HPDE6-E6E7 (cell line): ENCODE measurements around the gene FAN1.

ENCODE experiments used
- DNase-seq: peaks from one replicate; pipeline ENCODE4 v3.0.0; 2011; ENCODE audit warnings: missing footprints; ENCODE audit errors: extremely low spot score

FAN1 gene

GRCh38 chr15:30956216-30957124, 52.8 kb downstream of the FAN1 start:
- no peak for DNase-seq

- DNase-seq: no peak
Observed at GRCh38 chr15:30958219-30958618, 54.5 kb downstream of the FAN1 start.

- peak; percentile 70 for DNase-seq
Observed at GRCh38 chr15:30962079-30962478, 58.4 kb downstream of the FAN1 start.

- DNase-seq: no peak
Observed at GRCh38 chr15:30962659-30963058, 58.9 kb downstream of the FAN1 start.

- DNase-seq: no peak
Observed at GRCh38 chr15:30963681-30964080, 60.0 kb downstream of the FAN1 start.

GRCh38 chr15:30969724-30970123, 66.0 kb downstream of the FAN1 start:
- no peak for DNase-seq

- DNase-seq: no peak
Observed at GRCh38 chr15:30973379-30973778, 69.7 kb downstream of the FAN1 start.

- no peak for DNase-seq
Observed at GRCh38 chr15:30974112-30974511, 70.4 kb downstream of the FAN1 start.

- DNase-seq: no peak
Observed at GRCh38 chr15:30978328-30978727, 74.6 kb downstream of the FAN1 start.

- DNase-seq: no peak
Observed at GRCh38 chr15:30979457-30979856, 75.7 kb downstream of the FAN1 start.

- DNase-seq: no peak
Observed at GRCh38 chr15:30984118-30984517, 80.4 kb downstream of the FAN1 start.

- no peak for DNase-seq
Observed at GRCh38 chr15:30984542-30984941, 80.8 kb downstream of the FAN1 start.

- DNase-seq: no peak
Observed at GRCh38 chr15:30985081-30985531, 81.4 kb downstream of the FAN1 start.

- DNase-seq: no peak
Observed at GRCh38 chr15:30990036-30990435, 86.3 kb downstream of the FAN1 start.

- no peak for DNase-seq
Observed at GRCh38 chr15:30990446-30991254, 86.9 kb downstream of the FAN1 start.

GRCh38 chr15:30991255-30992235, 87.8 kb downstream of the FAN1 start, which contains the start of gene MTMR10:
Gene MTMR10 (minus strand): TSS chr15:30991628. CDS start chr15:30991506, 122 bp downstream.
- DNase-seq: peak; percentile 80

GRCh38 chr15:30992249-30992864, 88.6 kb downstream of the FAN1 start:
- DNase-seq: no peak
